Muscle layer of duodenum (tissue), 2 donors: ENCODE data around the gene MMAB.
"Not testable (repeated sequence)": the region's sequence is repeated elsewhere in the genome, so short reads cannot be mapped to it uniquely, and the experiment has no call there.

Experiments used
- H3K27ac ChIP-seq: one replicate; pipeline ENCODE4 v1.7.0; 2013; ENCODE audit warnings: mild to moderate bottlenecking, low read length
- H3K27me3 ChIP-seq: one replicate; pipeline ENCODE4 v1.7.0; 2013; ENCODE audit warnings: low read depth, mild to moderate bottlenecking, control low read depth, low read length
- H3K36me3 ChIP-seq, 2 donors: one replicate each; pipeline ENCODE4 v1.7.0; 2013; ENCODE audit warnings: low read length in 2 of 2, control low read depth in 1 of 2, mild to moderate bottlenecking in 1 of 2; ENCODE audit not compliant: insufficient read depth in 2 of 2, control insufficient read depth in 1 of 2
- H3K4me1 ChIP-seq, 2 donors: one replicate each; pipeline ENCODE4 v1.7.0; 2013; ENCODE audit warnings: low read length in 2 of 2, mild to moderate bottlenecking in 2 of 2, control low read depth in 1 of 2, moderate library complexity in 1 of 2; ENCODE audit not compliant: insufficient read depth in 2 of 2, control insufficient read depth in 1 of 2
- H3K4me3 ChIP-seq, 2 donors: one replicate each; pipeline ENCODE4 v1.7.0; 2013; ENCODE audit warnings: low read length in 2 of 2, low read depth in 1 of 2, mild to moderate bottlenecking in 1 of 2
- H3K9me3 ChIP-seq, 2 donors: one replicate each; pipeline ENCODE4 v1.7.0; 2013; ENCODE audit warnings: low read length in 2 of 2, control low read depth in 1 of 2, mild to moderate bottlenecking in 1 of 2; ENCODE audit not compliant: control insufficient read depth in 1 of 2
- donor health status: healthy.

MMAB gene

DNA sequence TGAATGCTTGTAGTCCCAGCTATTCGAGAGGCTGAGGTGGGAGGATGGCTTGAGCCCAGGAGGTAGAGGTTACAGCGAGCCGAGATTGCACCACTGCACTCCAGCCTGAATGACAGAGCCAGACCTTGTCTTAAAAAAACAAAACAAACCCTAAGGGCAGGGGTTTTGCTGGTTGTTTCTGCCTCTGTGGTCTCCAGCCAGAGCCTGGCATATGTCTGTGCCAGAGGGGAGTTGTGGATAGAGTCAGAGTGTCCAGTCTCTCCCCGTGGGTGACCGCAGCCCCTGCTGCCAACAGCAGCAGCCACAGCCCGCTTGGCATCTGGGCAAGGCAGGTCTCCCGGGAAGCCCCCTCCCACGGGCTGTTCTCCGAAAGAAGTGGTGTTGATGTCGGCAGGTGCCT lies 37.9 kb upstream of the MMAB start:
- Histone ChIP-seq H3K9me3 (no peaks in the 10 kb centered on the region), H3K36me3 (no peaks in the 10 kb centered on the region), H3K4me3 (no peak overlapping the region), H3K4me1 (peaks cover 0 to 12% of the 10 kb centered on the region in 2 donors), H3K27me3 (no peaks in the 10 kb centered on the region), H3K27ac (no peak overlapping the region)

DNA sequence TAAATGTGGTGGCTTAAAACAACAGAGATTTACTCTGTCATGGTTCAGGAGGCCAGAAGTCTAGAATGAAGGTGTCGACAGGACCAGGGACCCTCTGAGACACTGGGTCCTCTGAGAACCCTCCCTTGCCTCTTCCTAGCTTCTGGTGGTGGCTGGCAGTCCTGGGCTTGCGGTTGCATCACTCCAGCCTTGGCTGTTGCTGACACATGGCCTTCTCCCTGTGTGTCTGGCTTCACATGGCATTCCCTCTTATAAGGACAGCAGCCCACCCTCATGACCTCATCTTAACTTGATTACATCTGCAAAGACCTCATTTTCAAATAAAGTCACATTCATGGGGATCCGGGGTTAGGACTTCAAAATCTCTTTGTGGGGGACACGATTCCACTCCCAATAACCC lies 37.2 kb upstream of the MMAB start:
- Histone ChIP-seq H3K36me3 (no peaks in the 10 kb centered on the region), H3K4me1 (peaks cover 0 to 14% of the 10 kb centered on the region in 2 donors), H3K4me3 (no peak overlapping the region), H3K27me3 (no peaks in the 10 kb centered on the region), H3K9me3 (no peaks in the 10 kb centered on the region), H3K27ac (no peak overlapping the region)

DNA sequence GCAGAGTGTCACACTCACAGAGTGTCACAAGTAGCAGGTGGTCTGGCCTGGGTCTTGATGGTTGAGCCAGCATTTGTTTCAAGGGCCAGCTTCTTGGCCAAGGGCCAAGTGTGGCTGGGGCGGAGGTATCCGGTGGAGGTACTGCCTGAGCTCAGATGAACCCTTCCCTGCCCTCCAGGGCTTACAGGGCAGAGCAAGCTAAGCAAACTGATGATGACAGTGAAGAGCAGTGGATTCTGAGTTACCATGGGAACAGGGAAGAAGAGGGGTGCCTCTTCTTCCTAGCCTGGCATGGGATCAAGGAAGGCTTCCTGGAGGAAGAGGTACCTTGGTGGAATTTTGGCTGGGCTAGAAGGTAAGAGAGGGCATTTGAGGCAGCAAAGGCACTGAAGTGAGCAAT lies 36.0 kb upstream of the MMAB start:
- Histone ChIP-seq H3K27me3 (no peaks in the 10 kb centered on the region), H3K4me3 (no peak overlapping the region), H3K27ac (no peak overlapping the region), H3K36me3 (no peaks in the 10 kb centered on the region), H3K9me3 (no peaks in the 10 kb centered on the region), H3K4me1 (peaks cover 0 to 14% of the 10 kb centered on the region in 2 donors)

DNA sequence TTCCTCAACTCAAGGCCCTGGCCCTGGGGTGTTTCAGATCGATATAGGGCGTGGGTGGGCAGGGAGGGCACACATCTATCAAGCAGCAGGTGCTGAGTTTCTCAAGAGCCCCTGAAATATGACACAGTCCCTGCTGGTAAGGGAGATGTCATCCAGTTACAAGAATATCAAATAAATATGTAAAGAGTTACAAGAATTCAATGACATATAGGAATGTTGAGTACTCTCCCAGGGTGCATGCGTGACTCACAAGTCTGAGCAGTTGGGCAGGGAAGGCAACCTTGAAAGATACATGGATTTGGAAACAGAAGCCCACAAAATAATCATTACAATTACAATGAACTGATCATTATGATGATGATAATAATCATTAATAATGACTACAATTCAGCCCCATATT lies 35.5 kb upstream of the MMAB start:
- H3K9me3 ChIP-seq = no peaks in the 10 kb centered on the region

DNA sequence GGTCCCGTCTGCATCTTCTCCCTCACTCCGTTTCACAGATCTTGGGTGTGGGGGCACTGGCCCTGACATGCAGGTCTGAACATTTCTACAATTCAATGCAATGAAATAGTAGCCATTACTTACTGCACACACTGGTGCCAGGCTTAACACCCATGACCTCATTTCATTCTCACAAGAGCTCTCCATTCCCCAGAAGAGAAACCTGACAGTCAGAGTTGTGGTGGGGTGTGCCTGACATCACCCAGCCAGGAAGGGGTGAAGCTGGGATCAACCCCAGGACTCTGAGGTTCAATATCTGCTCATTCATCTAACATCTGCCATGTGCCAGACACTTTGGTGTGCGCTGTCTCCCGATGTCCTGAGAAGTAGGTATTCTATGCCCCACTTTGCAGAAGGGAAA lies 35.0 kb upstream of the MMAB start:
- H3K27ac ChIP-seq = no peak overlapping the region

More for the DNA sequence above, 35.5 kb upstream of the MMAB start:
- Histone ChIP-seq H3K36me3 (no peaks in the 10 kb centered on the region), H3K4me1 (peaks cover 0 to 14% of the 10 kb centered on the region in 2 donors), H3K27me3 (no peaks in the 10 kb centered on the region), H3K4me3 (no peak overlapping the region), H3K27ac (no peak overlapping the region)

DNA sequence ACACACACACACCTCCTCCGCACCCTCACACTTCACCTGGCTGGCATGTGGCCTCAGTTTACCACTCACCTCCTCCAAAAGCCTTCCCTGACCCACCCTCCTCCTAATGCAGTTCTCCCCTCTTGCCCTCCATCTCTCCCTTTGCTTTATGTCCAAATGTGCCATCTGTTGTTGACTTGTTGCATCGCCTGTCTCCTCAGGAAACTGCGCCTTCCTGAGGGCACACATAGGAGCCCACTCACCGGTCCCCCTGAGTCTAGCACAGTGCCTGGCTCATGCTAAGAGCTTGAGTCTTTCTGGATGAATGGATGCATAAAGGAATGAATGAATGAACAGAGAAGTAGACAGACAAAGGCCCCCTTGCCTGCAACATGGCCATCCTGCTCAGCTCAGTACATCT lies 34.3 kb upstream of the MMAB start:
- Histone ChIP-seq H3K4me3 (no peak overlapping the region), H3K36me3 (no peaks in the 10 kb centered on the region), H3K9me3 (no peaks in the 10 kb centered on the region), H3K27ac (no peak overlapping the region), H3K4me1 (peaks cover 0 to 11% of the 10 kb centered on the region in 2 donors), H3K27me3 (no peaks in the 10 kb centered on the region)

More for the DNA sequence above, 35.0 kb upstream of the MMAB start:
- Histone ChIP-seq H3K4me3 (no peak overlapping the region), H3K9me3 (no peaks in the 10 kb centered on the region), H3K4me1 (peaks cover 0 to 13% of the 10 kb centered on the region in 2 donors), H3K27me3 (no peaks in the 10 kb centered on the region), H3K36me3 (no peaks in the 10 kb centered on the region)

DNA sequence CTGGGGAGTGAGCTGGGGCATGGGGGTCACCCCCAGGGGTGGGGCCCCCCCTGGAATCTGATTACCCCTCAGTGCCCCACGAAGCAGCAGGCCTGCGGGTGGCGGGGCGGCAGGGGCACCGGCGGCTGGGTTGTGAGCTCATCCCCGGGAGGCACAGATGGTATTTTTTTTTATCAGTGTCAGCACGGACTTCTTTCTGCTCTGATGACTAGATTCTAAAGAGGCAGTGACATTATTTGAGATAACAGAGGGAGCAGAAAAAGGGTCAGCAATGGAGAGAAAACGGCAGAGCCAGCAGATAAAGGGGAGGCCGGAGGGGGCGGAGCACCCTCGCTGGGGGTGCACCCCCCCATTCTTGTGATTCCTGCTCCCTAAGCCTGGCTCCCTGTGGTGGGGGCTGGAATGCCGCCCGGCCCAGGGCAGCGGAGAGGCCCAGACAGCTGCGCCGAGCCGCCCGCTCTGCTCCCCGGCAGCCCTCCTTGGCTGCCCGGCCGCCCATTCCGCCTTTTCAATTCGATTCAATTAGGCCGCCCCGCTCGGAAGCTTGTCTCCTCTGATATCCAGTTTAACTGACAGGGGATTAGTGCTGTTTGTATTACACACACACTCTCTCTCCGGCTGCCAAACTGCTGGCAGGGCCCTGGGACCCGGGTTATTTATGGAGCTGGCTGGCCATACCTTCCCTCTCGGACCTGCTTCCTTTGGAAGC lies 33.2 kb upstream of the MMAB start:
- no peaks in the 10 kb centered on the region for H3K27me3 ChIP-seq
- H3K4me3 ChIP-seq = no peak overlapping the region
- H3K9me3 ChIP-seq = no peaks in the 10 kb centered on the region
- no peaks in the 10 kb centered on the region for H3K36me3 ChIP-seq
- peaks cover 0 to 11% of the 10 kb centered on the region in 2 donors for H3K4me1 ChIP-seq
- H3K27ac ChIP-seq = no peak overlapping the region

DNA sequence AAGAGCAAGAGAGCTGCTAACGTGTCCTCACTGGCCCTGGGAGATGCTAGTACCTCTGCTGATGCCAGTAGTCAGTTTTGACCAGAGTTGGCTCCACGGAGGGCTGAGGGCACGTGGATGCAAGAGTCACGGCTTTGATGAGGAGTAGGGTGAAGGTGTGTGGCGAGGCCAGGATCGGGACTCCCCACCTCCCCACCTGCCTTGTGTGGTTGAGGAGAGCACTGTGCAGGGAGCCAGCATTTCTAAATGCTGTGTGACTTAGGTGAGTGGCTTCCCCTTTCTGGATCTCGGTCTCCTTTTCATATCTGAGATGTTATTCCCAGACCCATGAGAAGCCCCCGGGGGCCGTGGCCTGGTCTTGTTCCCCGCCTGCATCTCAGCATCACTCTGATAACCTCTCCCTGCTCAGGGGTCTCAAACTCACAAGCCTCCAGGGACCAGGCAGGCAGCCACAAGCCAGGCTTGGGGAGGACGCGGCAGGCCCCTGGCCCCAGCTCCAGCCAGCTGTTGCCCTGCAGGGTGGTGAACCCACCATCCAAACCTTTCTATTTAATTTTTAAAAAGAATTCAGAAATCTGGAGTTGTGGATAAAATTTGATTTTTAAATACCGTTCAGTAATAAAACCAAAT lies 32.4 kb upstream of the MMAB start:
- Histone ChIP-seq H3K27me3 (no peaks in the 10 kb centered on the region), H3K4me1 (peaks cover 0 to 11% of the 10 kb centered on the region in 2 donors), H3K9me3 (no peaks in the 10 kb centered on the region), H3K27ac (no peak overlapping the region), H3K4me3 (no peak overlapping the region), H3K36me3 (no peaks in the 10 kb centered on the region)

DNA sequence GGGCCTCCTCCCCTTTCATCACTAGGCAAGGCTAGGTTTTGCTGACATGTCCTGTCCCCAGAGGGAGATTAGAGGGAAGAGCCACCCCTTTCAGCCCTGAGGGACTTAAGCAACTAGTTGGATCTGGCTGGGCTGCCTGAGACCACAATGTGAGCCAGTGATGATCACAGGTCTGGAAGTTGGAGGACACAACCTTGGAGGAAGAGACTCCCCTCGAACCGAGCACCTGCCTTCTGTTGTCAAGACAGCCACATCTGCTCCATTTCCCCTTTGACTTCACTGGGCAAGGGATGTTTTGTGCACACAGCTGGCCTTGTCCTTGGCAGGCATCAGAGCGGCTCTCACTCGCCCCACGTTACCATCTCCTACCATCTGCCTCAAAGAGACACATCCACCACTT lies 31.7 kb upstream of the MMAB start:
- Histone ChIP-seq H3K4me1 (peaks cover 0 to 11% of the 10 kb centered on the region in 2 donors), H3K27ac (no peak overlapping the region), H3K9me3 (no peaks in the 10 kb centered on the region), H3K36me3 (no peaks in the 10 kb centered on the region), H3K4me3 (no peak overlapping the region), H3K27me3 (no peaks in the 10 kb centered on the region)

DNA sequence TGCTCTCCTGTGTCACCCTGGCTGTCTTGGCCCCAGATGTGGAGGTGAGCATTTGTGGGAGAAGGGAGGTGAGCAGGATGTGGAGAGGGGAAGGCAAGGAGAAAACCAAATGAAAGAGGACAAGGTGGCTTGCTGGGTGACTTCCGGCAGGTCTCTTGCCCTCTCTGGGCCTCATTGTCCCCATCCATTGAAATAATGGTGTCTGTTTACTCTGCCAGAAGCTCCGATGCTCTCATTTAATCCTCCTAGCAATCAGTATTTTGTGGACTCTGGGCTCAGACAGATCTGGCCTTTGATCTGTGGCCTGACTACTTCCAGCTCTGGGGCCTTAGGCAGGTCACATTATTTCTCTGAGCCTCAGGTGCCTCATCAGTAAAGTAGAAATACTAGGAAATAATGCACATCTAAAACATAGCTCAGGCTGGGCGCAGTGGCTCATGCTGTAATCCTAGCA lies 30.9 kb upstream of the MMAB start:
- Histone ChIP-seq H3K4me1 (peaks cover 0 to 11% of the 10 kb centered on the region in 2 donors), H3K4me3 (no peak overlapping the region), H3K27me3 (no peaks in the 10 kb centered on the region), H3K27ac (no peak overlapping the region), H3K9me3 (no peaks in the 10 kb centered on the region), H3K36me3 (no peaks in the 10 kb centered on the region)

DNA sequence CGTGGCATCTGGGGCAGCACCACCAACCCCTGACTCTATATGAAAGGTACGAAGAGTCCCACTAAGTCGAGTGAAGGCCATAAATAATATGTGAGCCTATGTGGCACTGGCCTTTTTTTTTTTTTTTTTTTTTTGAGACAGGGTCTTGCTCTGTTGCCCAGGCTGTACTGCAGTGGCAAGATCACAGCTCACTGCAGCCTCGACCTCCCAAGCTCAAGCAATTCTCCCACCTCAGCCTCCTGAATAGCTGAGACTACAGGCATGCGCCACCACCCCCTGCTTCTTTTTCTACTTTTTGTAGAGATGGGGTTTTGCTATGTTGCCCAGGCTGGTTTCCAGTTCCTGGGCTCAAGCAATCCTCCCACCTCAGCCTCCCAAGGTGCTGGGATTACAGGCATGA lies 28.8 kb upstream of the MMAB start:
- not testable (repeated sequence) for H3K4me3 ChIP-seq, H3K27ac ChIP-seq, H3K9me3 ChIP-seq, H3K36me3 ChIP-seq, H3K27me3 ChIP-seq
- peaks cover 3 to 19% of the 10 kb centered on the region in 2 donors for H3K4me1 ChIP-seq
